ENCODE results near the gene VSIG4. TPM values are rescaled to one million over a fixed set of nuclear protein-coding genes. Genes with fewer than 3 reads are reported as not detected.

The VSIG4 gene
- total and polyA plus RNA-seq, 2 of the 8 experiments (the other 6 are each of a cell fraction or from before 2014, with no cell fraction given): not detected

GRCh38 chrX:66019310-66019652, 20.6 kb downstream of the VSIG4 start:
- Histone ChIP-seq H3K79me2 (ENCODE audit: control insufficient read depth in 1 of 2, insufficient read depth in 2 of 2, low read length in 2 of 2) (no peaks in the 10 kb centered on the region), H4K5ac (ENCODE audit: insufficient read length, low read depth, low read length) (no peak overlapping the region), H3K4me1 (replicated peaks in 1 of 4; ENCODE audit: control insufficient read depth in 3 of 4, insufficient read depth in 4 of 4, low read length in 3 of 4) (no peaks in the 10 kb centered on the region; a peak in 2 of 7 replicates), H3K9ac (replicated peaks in 1 of 4; ENCODE audit: extremely low read depth in 1 of 4, low read depth in 3 of 4, low read length in 3 of 4) (no peak overlapping the region), H2BK15ac (ENCODE audit: low read length) (no peak overlapping the region), H3K18ac (ENCODE audit: extremely low read depth, low read length) (no peak overlapping the region), H3K14ac (ENCODE audit: insufficient read length) (no peak overlapping the region), H4K8ac (ENCODE audit: extremely low read depth, insufficient read depth, low read length) (no peak overlapping the region), H4K20me1 (replicated peaks in 1 of 2; ENCODE audit: control insufficient read depth in 1 of 2, insufficient read depth in 2 of 2, low read length in 2 of 2) (no peaks in the 10 kb centered on the region), H2BK12ac (ENCODE audit: low read depth, low read length) (no peak overlapping the region), H3K27me3 (replicated peaks in 1 of 4; ENCODE audit: control insufficient read depth in 3 of 4, extremely low read depth in 1 of 4, insufficient read depth in 3 of 4, low read length in 3 of 4) (no peaks in the 10 kb centered on the region), H3K36me3 (ENCODE audit: control insufficient read depth in 2 of 4, insufficient read depth in 4 of 4, low read length in 3 of 4) (no peaks in the 10 kb centered on the region), H2AFZ (ENCODE audit: low read length) (no peak overlapping the region), H3K56ac (replicated peaks; ENCODE audit: insufficient read length, low read depth, low read length) (no peak overlapping the region), H3K79me1 (ENCODE audit: low read depth, low read length) (no peaks in the 10 kb centered on the region), H3K27ac (ENCODE audit: low read depth, low read length) (no peak overlapping the region), H2BK120ac (replicated peaks; ENCODE audit: low read depth, low read length) (no peak overlapping the region), H3K23ac (ENCODE audit: insufficient read length) (no peak overlapping the region), H3K9me3 (ENCODE audit: insufficient read depth in 2 of 2, low read depth in 1 of 2, low read length in 1 of 2) (peaks cover 0 to 24% of the 10 kb centered on the region in 2 experiments; a peak in 1 of 4 replicates), H2AK5ac (ENCODE audit: low read depth, low read length) (no peak overlapping the region), H2BK20ac (ENCODE audit: low read length) (no peak overlapping the region), H4K91ac (replicated peaks; ENCODE audit: insufficient read length, low read length) (no peak overlapping the region), H2BK5ac (ENCODE audit: low read depth, low read length) (no peak overlapping the region), H3K23me2 (ENCODE audit: low read depth, low read length) (no peaks in the 10 kb centered on the region), H3K4ac (replicated peaks; ENCODE audit: insufficient read length, low read depth, low read length) (no peak overlapping the region), H3K4me2 (ENCODE audit: insufficient read depth in 1 of 2, low read depth in 2 of 2, low read length in 2 of 2) (no peak overlapping the region), H3K4me3 (ENCODE audit: extremely low read depth in 1 of 4, insufficient read depth in 2 of 4, low read depth in 3 of 4, low read length in 4 of 4) (no peak overlapping the region)
- FAIRE-seq (no peak), DNase-seq (ENCODE audit: low read depth in 1 of 2, low spot score in 2 of 2) (no peak)
- WGBS, 2 experiments (ENCODE audit: extremely low coverage in 1 of 2, insufficient coverage in 1 of 2, insufficient read length in 1 of 2, insufficient replicate concordance in 2 of 2, low coverage in 1 of 2, low lambda C conversion rate in 2 of 2, missing lambda C conversion rate in 1 of 2): 46% methylated on average over 1 of the region's 1 CpG; no CpG with 5 or more reads in 1 of the 2 experiments
- CTCF ChIA-PET (ENCODE audit: partially characterized antibody): interaction anchor here (0.8 kb wide), 1 partner anchor 709 kb away, joined by 3 read pairs; no protein-coding TSS in a partner anchor
- TF ChIP-seq NANOG (IDR thresholded peaks at IDR 0.05; ENCODE audit: insufficient read depth, low read depth, low read length, poor library complexity, severe bottlenecking) (no peak), BACH1 (IDR thresholded peaks at IDR 0.05; ENCODE audit: low read length) (no peak)
- TF ChIP-seq, protein P1, sequence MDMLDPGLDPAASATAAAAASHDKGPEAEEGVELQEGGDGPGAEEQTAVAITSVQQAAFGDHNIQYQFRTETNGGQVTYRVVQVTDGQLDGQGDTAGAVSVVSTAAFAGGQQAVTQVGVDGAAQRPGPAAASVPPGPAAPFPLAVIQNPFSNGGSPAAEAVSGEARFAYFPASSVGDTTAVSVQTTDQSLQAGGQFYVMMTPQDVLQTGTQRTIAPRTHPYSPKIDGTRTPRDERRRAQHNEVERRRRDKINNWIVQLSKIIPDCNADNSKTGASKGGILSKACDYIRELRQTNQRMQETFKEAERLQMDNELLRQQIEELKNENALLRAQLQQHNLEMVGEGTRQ (IDR thresholded peaks at IDR 0.05; ENCODE audit: low read length): no peak
- POLR2A ChIA-PET (ENCODE audit: partially characterized antibody): no interaction called here

Data from H1 (cell line).